Measurements from ENCODE around the gene CMSS1. TPM values are rescaled to one million over a fixed set of nuclear protein-coding genes. Genes with fewer than 3 reads are reported as not detected.

Gene CMSS1
- total RNA-seq, 1 experiment from 2014 or later: 64.1 TPM

DNA sequence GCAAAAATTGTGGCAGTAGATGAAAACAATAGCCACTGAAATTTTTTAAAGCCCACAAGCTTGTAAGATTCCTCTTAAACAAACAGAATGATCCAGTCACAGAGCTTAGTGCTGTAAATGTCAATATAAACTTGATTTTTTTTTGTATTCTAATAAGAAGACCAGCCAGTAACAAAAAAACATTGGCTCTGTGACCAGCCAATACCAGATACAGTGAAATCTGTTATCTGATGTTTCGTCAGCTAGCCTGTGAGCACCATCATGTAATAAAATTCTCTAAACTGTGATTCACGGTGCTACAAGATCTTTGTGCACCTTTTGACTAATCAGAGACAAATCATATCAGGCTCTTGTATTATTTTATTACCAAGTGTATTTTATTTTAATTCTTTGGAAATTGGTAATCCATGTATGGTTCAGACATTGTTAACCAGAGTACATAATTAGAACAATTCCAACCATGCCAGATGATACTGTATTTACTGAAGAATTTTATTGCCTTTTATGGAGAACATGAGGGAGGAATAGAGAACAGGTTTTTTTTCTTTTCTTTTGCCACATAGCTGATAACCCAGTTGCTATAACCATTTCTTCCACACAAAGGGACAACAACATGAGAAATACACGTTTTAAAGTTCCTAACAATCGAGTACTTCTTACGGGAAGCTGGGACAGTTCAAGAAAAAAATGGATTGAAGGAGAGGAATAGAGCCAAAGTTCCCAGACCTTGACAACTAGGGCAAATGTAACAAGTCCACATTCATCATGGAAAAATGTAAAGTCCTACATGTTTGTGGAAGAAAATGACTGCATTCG, 224.7 kb downstream of the CMSS1 start:
- no TSS peak for BruUV-seq (replicated peaks)
- CTCF ChIA-PET: no interaction called here
- Histone ChIP-seq H3K4me1 (ENCODE audit: control insufficient read depth in 1 of 2, insufficient read depth in 2 of 2, low read length in 2 of 2) (peaks cover 24 to 32% of the 10 kb centered on the region in 2 experiments), H4K20me1 (ENCODE audit: insufficient read depth) (no peaks in the 10 kb centered on the region), H3K27ac (ENCODE audit: low read depth, low read length) (peak overlapping the region; percentile 40; the same call in 1 of the 2 replicates), H3K27me3 (ENCODE audit: insufficient read depth, low read length) (no peaks in the 10 kb centered on the region), H2AFZ (ENCODE audit: low read depth, low read length, poor library complexity, severe bottlenecking) (no peak overlapping the region), H3K9me3 (ENCODE audit: control insufficient read depth in 1 of 2, insufficient read depth in 1 of 2, low read depth in 1 of 2, low read length in 2 of 2) (no peaks in the 10 kb centered on the region), H3K9me2 (ENCODE audit: insufficient read depth) (no peaks in the 10 kb centered on the region), H3K9ac (ENCODE audit: low read length) (no peak overlapping the region), H3K4me3 (replicated peaks in 1 of 2; ENCODE audit: low read depth in 1 of 2, low read length in 2 of 2) (no peak overlapping the region), H3K4me2 (ENCODE audit: low read length) (peak overlapping the region; percentile 24; the same call in 1 of the 2 replicates), H3K36me3 (ENCODE audit: control insufficient read depth in 1 of 2, insufficient read depth in 2 of 2, low read length in 2 of 2) (no peaks in the 10 kb centered on the region), H3K79me2 (ENCODE audit: insufficient read depth, low read length) (no peaks in the 10 kb centered on the region)
- POLR2A ChIA-PET: no interaction called here
- intact Hi-C loops (cut with micrococcal nuclease): no loop called here
- DNase-seq (ENCODE audit: low read depth, low spot score) (no peak), ATAC-seq (no peak)
- RAD21 ChIA-PET (ENCODE audit: low non-redundant PET in 1 of 2, low total read pairs in 2 of 2, uncharacterized antibody in 2 of 2, unreplicated experiment in 2 of 2): no interaction called here
- TF ChIP-seq, protein P1, sequence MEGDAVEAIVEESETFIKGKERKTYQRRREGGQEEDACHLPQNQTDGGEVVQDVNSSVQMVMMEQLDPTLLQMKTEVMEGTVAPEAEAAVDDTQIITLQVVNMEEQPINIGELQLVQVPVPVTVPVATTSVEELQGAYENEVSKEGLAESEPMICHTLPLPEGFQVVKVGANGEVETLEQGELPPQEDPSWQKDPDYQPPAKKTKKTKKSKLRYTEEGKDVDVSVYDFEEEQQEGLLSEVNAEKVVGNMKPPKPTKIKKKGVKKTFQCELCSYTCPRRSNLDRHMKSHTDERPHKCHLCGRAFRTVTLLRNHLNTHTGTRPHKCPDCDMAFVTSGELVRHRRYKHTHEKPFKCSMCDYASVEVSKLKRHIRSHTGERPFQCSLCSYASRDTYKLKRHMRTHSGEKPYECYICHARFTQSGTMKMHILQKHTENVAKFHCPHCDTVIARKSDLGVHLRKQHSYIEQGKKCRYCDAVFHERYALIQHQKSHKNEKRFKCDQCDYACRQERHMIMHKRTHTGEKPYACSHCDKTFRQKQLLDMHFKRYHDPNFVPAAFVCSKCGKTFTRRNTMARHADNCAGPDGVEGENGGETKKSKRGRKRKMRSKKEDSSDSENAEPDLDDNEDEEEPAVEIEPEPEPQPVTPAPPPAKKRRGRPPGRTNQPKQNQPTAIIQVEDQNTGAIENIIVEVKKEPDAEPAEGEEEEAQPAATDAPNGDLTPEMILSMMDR (IDR thresholded peaks at IDR 0.05 in 2 of 3, conservative IDR thresholded peaks at IDR 0.05 in 1 of 3; ENCODE audit: borderline replicate concordance in 1 of 3, insufficient read depth in 1 of 3, low read depth in 2 of 3, low read length in 2 of 3): no peak
- TF ChIP-seq JUND (IDR thresholded peaks at IDR 0.05): no peak
- no peak for TF ChIP-seq TCF7L2 (IDR thresholded peaks at IDR 0.05; ENCODE audit: borderline replicate concordance, extremely low read depth, insufficient read depth, insufficient read length)
- TF ChIP-seq SRF (IDR thresholded peaks at IDR 0.05; ENCODE audit: low read depth): no peak
- no peak for TF ChIP-seq ZNF274 (IDR thresholded peaks at IDR 0.05; ENCODE audit: low read depth, low read length)
- TF ChIP-seq FOSL1 (IDR thresholded peaks at IDR 0.05; ENCODE audit: low read depth): no peak
- TF ChIP-seq POLR2A (IDR thresholded peaks at IDR 0.05; ENCODE audit: borderline replicate concordance, extremely low read depth, insufficient read depth, insufficient read length): no peak
- TF ChIP-seq EGR1 (IDR thresholded peaks at IDR 0.05; ENCODE audit: low read depth): no peak
- TF ChIP-seq, protein P2, sequence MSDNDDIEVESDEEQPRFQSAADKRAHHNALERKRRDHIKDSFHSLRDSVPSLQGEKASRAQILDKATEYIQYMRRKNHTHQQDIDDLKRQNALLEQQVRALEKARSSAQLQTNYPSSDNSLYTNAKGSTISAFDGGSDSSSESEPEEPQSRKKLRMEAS (IDR thresholded peaks at IDR 0.05): no peak
- TF ChIP-seq ATF3 (IDR thresholded peaks at IDR 0.05): no peak
